Measurements from ENCODE around the gene ELF1. TPM values are rescaled to one million over a fixed set of nuclear protein-coding genes. Genes with fewer than 3 reads are reported as not detected.

ELF1 gene
- total RNA-seq, 1 experiment from 2014 or later, result 28.5 TPM

DNA sequence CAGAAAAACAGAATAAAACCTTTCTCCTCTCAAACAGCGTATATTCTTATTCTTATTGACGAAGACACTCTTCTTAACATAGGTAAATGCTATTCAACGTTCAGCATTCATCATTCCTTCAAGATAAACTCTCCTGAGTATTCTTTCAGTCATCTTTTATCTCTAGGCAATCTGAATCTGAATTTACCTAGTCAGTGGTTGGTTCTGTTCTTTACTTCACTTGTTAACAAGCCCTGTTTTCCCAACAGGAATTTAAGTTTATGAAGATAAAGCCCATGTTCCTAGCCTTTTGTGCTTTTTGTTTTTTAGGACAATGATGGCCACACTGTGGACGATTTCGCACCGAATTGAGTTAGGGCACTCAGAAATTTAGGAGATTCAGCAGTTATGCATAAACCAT is 3.2 kb downstream of the ELF1 start:
- no peaks in the 10 kb centered on the region for H3K36me3 ChIP-seq (ENCODE audit: control insufficient read depth, insufficient read depth, low read length)
- no peak overlapping the region for H3K4me3 ChIP-seq (ENCODE audit: low read depth in 2 of 2, low read length in 2 of 2)
- H3K27me3 ChIP-seq (ENCODE audit: control insufficient read depth, insufficient read depth, low read length), result no peaks in the 10 kb centered on the region
- in situ Hi-C loops (cut with HindIII; ENCODE audit: low pct_unique_long_range_greater_than_20kb, low sequenced_read_pairs) (no loop called here), intact Hi-C loops (cut with micrococcal nuclease; ENCODE audit: unreplicated experiment) (no loop called here)
- ChIA-PET CTCF (no interaction called here), POLR2A (no interaction called here)
- peaks cover 28% of the 10 kb centered on the region for H3K4me1 ChIP-seq (ENCODE audit: control insufficient read depth, insufficient read depth, low read length)
- no peak overlapping the region for H3K27ac ChIP-seq (ENCODE audit: low read length)
- no peak for TF ChIP-seq POLR2AphosphoS5 (IDR thresholded peaks at IDR 0.05; ENCODE audit: low read depth, low read length)
- TF ChIP-seq SIN3A (IDR thresholded peaks at IDR 0.05; ENCODE audit: borderline replicate concordance, insufficient read depth, low read depth, low read length), result no peak
- TF ChIP-seq TCF7L2 (IDR thresholded peaks at IDR 0.05; ENCODE audit: low read depth, low read length), result no peak
- TF ChIP-seq, protein P1, sequence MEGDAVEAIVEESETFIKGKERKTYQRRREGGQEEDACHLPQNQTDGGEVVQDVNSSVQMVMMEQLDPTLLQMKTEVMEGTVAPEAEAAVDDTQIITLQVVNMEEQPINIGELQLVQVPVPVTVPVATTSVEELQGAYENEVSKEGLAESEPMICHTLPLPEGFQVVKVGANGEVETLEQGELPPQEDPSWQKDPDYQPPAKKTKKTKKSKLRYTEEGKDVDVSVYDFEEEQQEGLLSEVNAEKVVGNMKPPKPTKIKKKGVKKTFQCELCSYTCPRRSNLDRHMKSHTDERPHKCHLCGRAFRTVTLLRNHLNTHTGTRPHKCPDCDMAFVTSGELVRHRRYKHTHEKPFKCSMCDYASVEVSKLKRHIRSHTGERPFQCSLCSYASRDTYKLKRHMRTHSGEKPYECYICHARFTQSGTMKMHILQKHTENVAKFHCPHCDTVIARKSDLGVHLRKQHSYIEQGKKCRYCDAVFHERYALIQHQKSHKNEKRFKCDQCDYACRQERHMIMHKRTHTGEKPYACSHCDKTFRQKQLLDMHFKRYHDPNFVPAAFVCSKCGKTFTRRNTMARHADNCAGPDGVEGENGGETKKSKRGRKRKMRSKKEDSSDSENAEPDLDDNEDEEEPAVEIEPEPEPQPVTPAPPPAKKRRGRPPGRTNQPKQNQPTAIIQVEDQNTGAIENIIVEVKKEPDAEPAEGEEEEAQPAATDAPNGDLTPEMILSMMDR (IDR thresholded peaks at IDR 0.05), result no peak
- TF ChIP-seq, protein P2, sequence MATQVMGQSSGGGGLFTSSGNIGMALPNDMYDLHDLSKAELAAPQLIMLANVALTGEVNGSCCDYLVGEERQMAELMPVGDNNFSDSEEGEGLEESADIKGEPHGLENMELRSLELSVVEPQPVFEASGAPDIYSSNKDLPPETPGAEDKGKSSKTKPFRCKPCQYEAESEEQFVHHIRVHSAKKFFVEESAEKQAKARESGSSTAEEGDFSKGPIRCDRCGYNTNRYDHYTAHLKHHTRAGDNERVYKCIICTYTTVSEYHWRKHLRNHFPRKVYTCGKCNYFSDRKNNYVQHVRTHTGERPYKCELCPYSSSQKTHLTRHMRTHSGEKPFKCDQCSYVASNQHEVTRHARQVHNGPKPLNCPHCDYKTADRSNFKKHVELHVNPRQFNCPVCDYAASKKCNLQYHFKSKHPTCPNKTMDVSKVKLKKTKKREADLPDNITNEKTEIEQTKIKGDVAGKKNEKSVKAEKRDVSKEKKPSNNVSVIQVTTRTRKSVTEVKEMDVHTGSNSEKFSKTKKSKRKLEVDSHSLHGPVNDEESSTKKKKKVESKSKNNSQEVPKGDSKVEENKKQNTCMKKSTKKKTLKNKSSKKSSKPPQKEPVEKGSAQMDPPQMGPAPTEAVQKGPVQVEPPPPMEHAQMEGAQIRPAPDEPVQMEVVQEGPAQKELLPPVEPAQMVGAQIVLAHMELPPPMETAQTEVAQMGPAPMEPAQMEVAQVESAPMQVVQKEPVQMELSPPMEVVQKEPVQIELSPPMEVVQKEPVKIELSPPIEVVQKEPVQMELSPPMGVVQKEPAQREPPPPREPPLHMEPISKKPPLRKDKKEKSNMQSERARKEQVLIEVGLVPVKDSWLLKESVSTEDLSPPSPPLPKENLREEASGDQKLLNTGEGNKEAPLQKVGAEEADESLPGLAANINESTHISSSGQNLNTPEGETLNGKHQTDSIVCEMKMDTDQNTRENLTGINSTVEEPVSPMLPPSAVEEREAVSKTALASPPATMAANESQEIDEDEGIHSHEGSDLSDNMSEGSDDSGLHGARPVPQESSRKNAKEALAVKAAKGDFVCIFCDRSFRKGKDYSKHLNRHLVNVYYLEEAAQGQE (IDR thresholded peaks at IDR 0.05; ENCODE audit: insufficient read depth in 1 of 2, low read depth in 2 of 2, low read length in 1 of 2), result no peak
- ATAC-seq (no peak), DNase-seq (ENCODE audit: low read depth, low spot score) (no peak)
- no TSS peak for BruUV-seq (replicated peaks)
- H3K9me3 ChIP-seq (ENCODE audit: control insufficient read depth, insufficient read depth, low read depth, low read length), result no peaks in the 10 kb centered on the region

DNA sequence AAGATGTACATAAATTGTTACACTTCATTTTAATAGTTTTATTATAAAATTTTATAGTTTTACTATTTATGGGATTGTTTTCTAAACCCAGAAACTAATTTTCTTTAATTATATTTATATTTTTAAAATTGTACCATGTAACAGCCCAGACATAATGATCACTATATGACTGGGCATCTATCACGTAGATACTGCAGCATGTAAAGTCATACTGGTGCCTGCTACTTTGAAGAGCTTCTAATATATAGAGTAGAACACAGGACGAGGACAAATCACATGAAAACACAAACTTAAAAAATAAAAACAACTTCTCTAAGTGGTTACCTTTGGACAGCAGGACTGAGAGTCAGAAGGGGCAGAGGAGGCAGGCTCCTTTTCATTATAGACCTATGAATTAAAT is 5.3 kb downstream of the ELF1 start:
- no TSS peak for BruUV-seq (replicated peaks)
- ATAC-seq (no peak), DNase-seq (ENCODE audit: low read depth, low spot score) (no peak)
- no peaks in the 10 kb centered on the region for H3K9me3 ChIP-seq (ENCODE audit: control insufficient read depth, insufficient read depth, low read depth, low read length)
- H3K36me3 ChIP-seq (ENCODE audit: control insufficient read depth, insufficient read depth, low read length), result no peaks in the 10 kb centered on the region
- ChIA-PET CTCF (no interaction called here), POLR2A (no interaction called here)
- in situ Hi-C loops (cut with HindIII; ENCODE audit: low pct_unique_long_range_greater_than_20kb, low sequenced_read_pairs), result no loop called here
- intact Hi-C loops (cut with micrococcal nuclease; ENCODE audit: unreplicated experiment), result no loop called here
- no peak overlapping the region for H3K27ac ChIP-seq (ENCODE audit: low read length)
- H3K4me1 ChIP-seq (ENCODE audit: control insufficient read depth, insufficient read depth, low read length), result peaks cover 19% of the 10 kb centered on the region
- no peak for TF ChIP-seq TCF7L2 (IDR thresholded peaks at IDR 0.05; ENCODE audit: low read depth, low read length)
- TF ChIP-seq, protein P1 (IDR thresholded peaks at IDR 0.05), result no peak
- TF ChIP-seq, protein P2 (IDR thresholded peaks at IDR 0.05; ENCODE audit: insufficient read depth in 1 of 2, low read depth in 2 of 2, low read length in 1 of 2), result no peak
- TF ChIP-seq POLR2AphosphoS5 (IDR thresholded peaks at IDR 0.05; ENCODE audit: low read depth, low read length), result no peak
- TF ChIP-seq SIN3A (IDR thresholded peaks at IDR 0.05; ENCODE audit: borderline replicate concordance, insufficient read depth, low read depth, low read length), result no peak
- H3K4me3 ChIP-seq (ENCODE audit: low read depth in 2 of 2, low read length in 2 of 2), result no peak overlapping the region
- no peaks in the 10 kb centered on the region for H3K27me3 ChIP-seq (ENCODE audit: control insufficient read depth, insufficient read depth, low read length)

Data from Panc1 (cell line).